HepG2 (cell line): ENCODE results near the gene WNT3A. TPM values are rescaled to one million over a fixed set of nuclear protein-coding genes. Genes with fewer than 3 reads are reported as not detected.

Source experiments
- ATF6 ChIP-seq: sonication (generic); formaldehyde crosslinking; conservative IDR thresholded peaks from 2 replicates; pipeline ENCODE4 v1.4.0; 2020; ENCODE audit warnings: missing genetic modification reagents
- ATF7 ChIP-seq, 2 experiments: fragments of 450-650 bp in 1 of 2; sonication (generic) in 1 of 2; formaldehyde crosslinking in 1 of 2; IDR thresholded peaks; 2 replicates each; pipeline versions ENCODE4 v1.4.0 to v1.6.1; 2016 to 2020; ENCODE audit warnings: antibody characterized with exemption in 1 of 2, mild to moderate bottlenecking in 1 of 2, missing genetic modification reagents in 1 of 2
- BCL6 ChIP-seq: IDR thresholded peaks from 2 replicates; pipeline ENCODE4 v1.6.1; 2016; ENCODE audit warnings: missing genetic modification reagents, missing compliant biosample characterization
- FOXO1 ChIP-seq: sonication (generic); formaldehyde crosslinking; IDR thresholded peaks from 2 replicates; pipeline ENCODE4 v1.4.0; 2020; ENCODE audit warnings: missing genetic modification reagents
- GLI4 ChIP-seq: sonication (generic); formaldehyde crosslinking; IDR thresholded peaks from 2 replicates; pipeline ENCODE4 v1.5.1; 2020; ENCODE audit warnings: missing genetic modification reagents, mild to moderate bottlenecking, moderate library complexity, borderline replicate concordance
- HMG20B ChIP-seq: conservative IDR thresholded peaks from 2 replicates; pipeline ENCODE4 v1.6.1; 2016; ENCODE audit warnings: missing genetic modification reagents, missing compliant biosample characterization
- KLF16 ChIP-seq, 2 experiments: sonication (generic) in 1 of 2; formaldehyde crosslinking in 1 of 2; IDR thresholded peaks; 2 replicates each; pipeline versions ENCODE4 v1.6.1 to v1.8.0; 2016 to 2023; ENCODE audit warnings: missing genetic modification reagents in 2 of 2, missing compliant biosample characterization in 1 of 2
- KLF6 ChIP-seq: IDR thresholded peaks from 2 replicates; pipeline ENCODE4 v1.8.0; 2016; ENCODE audit warnings: missing biosample characterization, missing genetic modification reagents
- MTERF4 ChIP-seq: sonication (generic); formaldehyde crosslinking; IDR thresholded peaks from 2 replicates; pipeline ENCODE4 v1.8.0; 2023; ENCODE audit warnings: mild to moderate bottlenecking, missing genetic modification reagents
- NFE2 ChIP-seq: sonication (generic); formaldehyde crosslinking; IDR thresholded peaks from 2 replicates; pipeline ENCODE4 v1.4.0; 2020; ENCODE audit warnings: missing genetic modification reagents
- SAP130 ChIP-seq: IDR thresholded peaks from 2 replicates; pipeline ENCODE4 v1.6.1; 2016; ENCODE audit warnings: low read depth
- SIN3A ChIP-seq: IDR thresholded peaks from 2 replicates; pipeline ENCODE4 v1.6.1; 2011; ENCODE audit warnings: low read depth, mild to moderate bottlenecking, control low read depth, low read length, borderline replicate concordance
- SP2 ChIP-seq: sonication (generic); formaldehyde crosslinking; IDR thresholded peaks from 2 replicates; pipeline ENCODE4 v1.5.1; 2020; ENCODE audit warnings: mild to moderate bottlenecking, missing genetic modification reagents
- SPEN ChIP-seq: sonication (generic); formaldehyde crosslinking; IDR thresholded peaks from 2 replicates; pipeline ENCODE4 v1.5.1; 2020; ENCODE audit warnings: low read depth, mild to moderate bottlenecking, missing genetic modification reagents
- TAF15 ChIP-seq: fragments of 200-400 bp; formaldehyde crosslinking; IDR thresholded peaks from one replicate; pipeline ENCODE4 v1.6.1; 2018; ENCODE audit warnings: mild to moderate bottlenecking, low read depth, low read length; ENCODE audit not compliant: poor library complexity, severe bottlenecking
- ZBED4 ChIP-seq: sonication (generic); formaldehyde crosslinking; IDR thresholded peaks from 2 replicates; pipeline ENCODE4 v1.4.0; 2020; ENCODE audit warnings: missing genetic modification reagents, borderline replicate concordance
- ZFAT ChIP-seq: sonication (generic); formaldehyde crosslinking; conservative IDR thresholded peaks from 2 replicates; pipeline ENCODE4 v1.8.1; 2023; ENCODE audit warnings: missing genetic modification reagents, inconsistent platforms
- ZNF383 ChIP-seq: sonication (generic); formaldehyde crosslinking; IDR thresholded peaks from 2 replicates; pipeline ENCODE4 v1.4.0; 2020; ENCODE audit warnings: missing genetic modification reagents, mild to moderate bottlenecking, borderline replicate concordance
- ZNF430 ChIP-seq: sonication (generic); formaldehyde crosslinking; IDR thresholded peaks from 2 replicates; pipeline ENCODE4 v1.9.0; 2021; ENCODE audit warnings: mild to moderate bottlenecking, missing genetic modification reagents
- ZNF543 ChIP-seq: sonication (generic); formaldehyde crosslinking; IDR thresholded peaks from 2 replicates; pipeline ENCODE4 v1.4.0; 2020; ENCODE audit warnings: mild to moderate bottlenecking, missing genetic modification reagents
- ZNF562 ChIP-seq: sonication (generic); formaldehyde crosslinking; IDR thresholded peaks from 2 replicates; pipeline ENCODE4 v1.8.0; 2022; ENCODE audit warnings: missing genetic modification reagents, borderline replicate concordance
- ZNF564 ChIP-seq: sonication (generic); formaldehyde crosslinking; IDR thresholded peaks from 2 replicates; pipeline ENCODE4 v1.8.1; 2023; ENCODE audit warnings: mild to moderate bottlenecking, missing genetic modification reagents
- polyA plus RNA-seq, 8 experiments: library from polyadenylated mRNA; depleted of rRNA in 3 of 8; stranded (reverse) in 7 of 8; unstranded in 1 of 8; fragments of >200 nt; fragmentation: Illumina TruSeq in 4 of 8; extraction: Trizol in 4 of 8; gene quantifications; 2 replicates each; pipeline versions ENCODE4 v1.2.1 to v1.2.3, GENCODE V29; 2011 to 2016; ENCODE audit warnings: low read depth in 4 of 8, missing spikeins in 1 of 8, mixed read lengths in 1 of 8; ENCODE audit not compliant: insufficient read depth in 1 of 8
- total RNA-seq, 5 experiments: library from RNA; depleted of rRNA; stranded (reverse); fragments of >200 nt; fragmentation: Illumina TruSeq; extraction: Trizol; gene quantifications; 2 replicates each; pipeline ENCODE4 v1.2.3, GENCODE V29; 2016; ENCODE audit warnings: low read depth in 1 of 5
- TF ChIP-seq, protein P1 (sequence below): IDR thresholded peaks from 2 replicates; pipeline ENCODE4 v1.6.1; 2016; ENCODE audit warnings: mild to moderate bottlenecking

WNT3A gene
- total and polyA plus RNA-seq, 2 of the 13 experiments (the other 11 are each of a cell fraction or from before 2014, with no cell fraction given), result not detected

GRCh38 chr1:228109962-228110488, 103.2 kb downstream of the WNT3A start (continued):
- TF ChIP-seq ATF6 (no peak), KLF16 (CRISPR knock-in tag; IDR thresholded peaks at IDR 0.05) (no peak), ZNF383 (CRISPR knock-in tag) (no peak), ATF7 (IDR thresholded peaks at IDR 0.05) (no peak), ATF7 (CRISPR knock-in tag; IDR thresholded peaks at IDR 0.05) (no peak), HMG20B (CRISPR knock-in tag) (no peak), MTERF4 (CRISPR knock-in tag) (no peak), ZNF564 (CRISPR knock-in tag) (0 out of 2 replicates have a peak, but pooled peaks have one; percentile 48), ZBED4 (CRISPR knock-in tag) (no peak), SIN3A (peak; percentile 70; the same call in 1 of the 2 replicates), BCL6 (0 out of 2 replicates have a peak, but pooled peaks have one; percentile 13), NFE2 (no peak), SPEN (0 out of 2 replicates have a peak, but pooled peaks have one; percentile 27), ZFAT (no peak), KLF6 (no peak), ZNF430 (CRISPR knock-in tag) (no peak), SAP130 (CRISPR knock-in tag) (peak; percentile 90), GLI4 (CRISPR knock-in tag) (no peak), SP2 (CRISPR knock-in tag) (no peak), ZNF543 (CRISPR knock-in tag) (no peak), TAF15 (no peak), FOXO1 (CRISPR knock-in tag) (peak; percentile 70; the same call in 1 of the 2 replicates), ZNF562 (CRISPR knock-in tag) (no peak)
- TF ChIP-seq, protein P1, sequence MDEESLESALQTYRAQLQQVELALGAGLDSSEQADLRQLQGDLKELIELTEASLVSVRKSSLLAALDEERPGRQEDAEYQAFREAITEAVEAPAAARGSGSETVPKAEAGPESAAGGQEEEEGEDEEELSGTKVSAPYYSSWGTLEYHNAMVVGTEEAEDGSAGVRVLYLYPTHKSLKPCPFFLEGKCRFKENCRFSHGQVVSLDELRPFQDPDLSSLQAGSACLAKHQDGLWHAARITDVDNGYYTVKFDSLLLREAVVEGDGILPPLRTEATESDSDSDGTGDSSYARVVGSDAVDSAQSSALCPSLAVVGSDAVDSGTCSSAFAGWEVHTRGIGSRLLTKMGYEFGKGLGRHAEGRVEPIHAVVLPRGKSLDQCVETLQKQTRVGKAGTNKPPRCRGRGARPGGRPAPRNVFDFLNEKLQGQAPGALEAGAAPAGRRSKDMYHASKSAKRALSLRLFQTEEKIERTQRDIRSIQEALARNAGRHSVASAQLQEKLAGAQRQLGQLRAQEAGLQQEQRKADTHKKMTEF, result 0 out of 2 replicates have a peak, but pooled peaks have one; percentile 11
